Endothelial cell of umbilical vein (primary cell): ENCODE measurements around the gene CREG2. TPM values are rescaled to one million over a fixed set of nuclear protein-coding genes. Genes with fewer than 3 reads are reported as not detected.

Experiments used
- BruUV-seq: library from RNA; stranded (reverse); fragments of 400-500 nt; replicated peaks from 2 replicates; lab custom pipeline; 2021; lab: Mats Ljungman, UMichigan
- CTCF ChIA-PET: fragments of 300-600, 350-600 bp; sonication (Branson Sonifier 250); formaldehyde crosslinking; loops from one replicate; lab custom pipeline; 2021; ENCODE audit warnings: antibody characterized with exemption, inconsistent platforms; lab: Charles Lee
- POLR2A ChIA-PET: fragments of 300-600, 350-600 bp; sonication (Branson Sonifier 250); formaldehyde crosslinking; loops from one replicate; lab custom pipeline; 2021; ENCODE audit warnings: antibody characterized with exemption, inconsistent platforms; lab: Charles Lee
- DNase-seq: peaks from one replicate; pipeline ENCODE4 v3.0.0-alpha.2; 2011; ENCODE audit warnings: low read depth, low spot score
- FAIRE-seq: peaks from 2 replicates; lab custom pipeline; 2011; peaks lifted over from hg19 to GRCh38; lab: Jason Lieb, UNC
- H2AFZ ChIP-seq: 2 replicates; pipeline ENCODE4 v1.6.0; 2012; ENCODE audit warnings: low read depth, low read length, control low read depth, inconsistent platforms
- H3K27ac ChIP-seq: 2 replicates; pipeline ENCODE4 v1.5.1; 2011; ENCODE audit warnings: low read depth, mild to moderate bottlenecking, control low read depth, low read length, moderate library complexity; ENCODE audit not compliant: insufficient read depth
- H3K27me3 ChIP-seq, 2 experiments: 2 replicates each; pipeline versions ENCODE4 v1.6.0 to v1.6.1; 2011; ENCODE audit warnings: low read length in 2 of 2, mixed read lengths in 1 of 2; ENCODE audit not compliant: control insufficient read depth in 2 of 2, insufficient read depth in 2 of 2
- H3K36me3 ChIP-seq, 2 experiments: 2 replicates in 1 of 2; 3 replicates in 1 of 2; pipeline ENCODE4 v1.5.1; 2011; ENCODE audit warnings: low read length in 2 of 2, mild to moderate bottlenecking in 1 of 2, moderate library complexity in 1 of 2; ENCODE audit not compliant: control insufficient read depth in 2 of 2, insufficient read depth in 2 of 2; ENCODE audit errors: extremely low read depth in 1 of 2
- H3K4me1 ChIP-seq: 3 replicates; pipeline ENCODE4 v1.5.1; 2011; ENCODE audit warnings: mild to moderate bottlenecking, low read length; ENCODE audit not compliant: control insufficient read depth, insufficient read depth; ENCODE audit errors: extremely low read depth
- H3K4me2 ChIP-seq: 2 replicates; pipeline ENCODE4 v1.6.1; 2011; ENCODE audit warnings: low read length, control low read depth, mixed read lengths; ENCODE audit not compliant: insufficient read depth
- H3K4me3 ChIP-seq, 3 experiments: fragments of 200-600 bp in 1 of 3; sonication (generic), shearing (Covaris generic) in 1 of 3; replicated peaks in 1 of 3; 2 replicates each; pipeline ENCODE4 v1.5.1; 2011 to 2016; ENCODE audit warnings: control low read depth in 3 of 3, low read length in 3 of 3, mild to moderate bottlenecking in 2 of 3, inconsistent platforms in 1 of 3, low read depth in 1 of 3, moderate library complexity in 1 of 3; ENCODE audit not compliant: insufficient read depth in 1 of 3
- H3K79me2 ChIP-seq: 2 replicates; pipeline ENCODE4 v1.6.0; 2012; ENCODE audit warnings: low read length, inconsistent platforms; ENCODE audit not compliant: control insufficient read depth, insufficient read depth
- H3K9ac ChIP-seq: replicated peaks from 2 replicates; pipeline ENCODE3; 2011; ENCODE audit warnings: low read length, control low read depth; ENCODE audit not compliant: insufficient read depth; ENCODE audit errors: extremely low read depth
- H3K9me1 ChIP-seq: replicated peaks from 3 replicates; pipeline ENCODE4 v1.6.0; 2011; ENCODE audit warnings: mild to moderate bottlenecking, low read length; ENCODE audit not compliant: control insufficient read depth, insufficient read depth; ENCODE audit errors: extremely low read depth
- H3K9me3 ChIP-seq: replicated peaks from 2 replicates; pipeline ENCODE4 v1.5.1; 2012; ENCODE audit warnings: low read length, inconsistent platforms; ENCODE audit not compliant: control insufficient read depth, insufficient read depth
- H4K20me1 ChIP-seq: replicated peaks from 2 replicates; pipeline ENCODE3; 2011; ENCODE audit warnings: mild to moderate bottlenecking, low read length; ENCODE audit not compliant: control insufficient read depth, insufficient read depth; ENCODE audit errors: extremely low read depth
- EZH2 ChIP-seq: IDR thresholded peaks from 2 replicates; pipeline ENCODE4 v1.6.1; 2012; ENCODE audit warnings: borderline replicate concordance, low read depth, mild to moderate bottlenecking, moderate library complexity, low read length, inconsistent platforms; ENCODE audit not compliant: severe bottlenecking
- FOS ChIP-seq: IDR thresholded peaks from 2 replicates; pipeline ENCODE4 v1.6.1; 2011; ENCODE audit warnings: mild to moderate bottlenecking, low read length, moderate library complexity, borderline replicate concordance; ENCODE audit not compliant: insufficient read depth
- GATA2 ChIP-seq: IDR thresholded peaks from 2 replicates; pipeline ENCODE4 v1.7.0; 2011; ENCODE audit warnings: low read depth, mild to moderate bottlenecking, moderate library complexity, mixed read lengths, low read length; ENCODE audit not compliant: insufficient read length, insufficient read depth
- JUN ChIP-seq: IDR thresholded peaks from 2 replicates; pipeline ENCODE4 v1.6.1; 2011; ENCODE audit warnings: borderline replicate concordance, low read depth; ENCODE audit not compliant: insufficient read length, insufficient read depth
- MAX ChIP-seq: IDR thresholded peaks from 2 replicates; pipeline ENCODE4 v1.6.1; 2011; ENCODE audit not compliant: insufficient read depth, insufficient read length
- MYC ChIP-seq: IDR thresholded peaks from one replicate; pipeline ENCODE4 v1.6.1; 2011; ENCODE audit warnings: mild to moderate bottlenecking, low read depth, low read length
- POLR2A ChIP-seq: IDR thresholded peaks from 2 replicates; pipeline ENCODE4 v1.6.1; 2012; ENCODE audit warnings: low read depth, mild to moderate bottlenecking, control low read depth, low read length
- POLR2AphosphoS5 ChIP-seq: IDR thresholded peaks from 2 replicates; pipeline ENCODE4 v1.6.1; 2012; ENCODE audit warnings: low read depth, mild to moderate bottlenecking, control low read depth, low read length, moderate library complexity; ENCODE audit not compliant: insufficient read depth
- dilution Hi-C: fragments of 300-500 bp; cut with MboI; formaldehyde crosslinking; loops from one replicate; pipeline ENCODE4 v1.15.0; 2019; ENCODE audit warnings: low sequenced_read_pairs; ENCODE audit not compliant: extremely low pct_ligation_motif_present
- intact Hi-C: fragments of 100-400 bp; cut with micrococcal nuclease; formaldehyde crosslinking; loops from one replicate; pipeline ENCODE4 v1.10.0; 2022
- polyA plus RNA-seq, 4 experiments: library from polyadenylated mRNA; depleted of rRNA in 3 of 4; stranded (reverse) in 3 of 4; unstranded in 1 of 4; fragments of >200 nt; gene quantifications; 2 replicates each; pipeline versions ENCODE4 v1.2.1 to v1.2.3, GENCODE V29; 2011 to 2012; ENCODE audit warnings: missing spikeins in 1 of 4
- total RNA-seq: library from RNA; stranded (reverse); gene quantifications from 2 replicates; pipeline ENCODE4 v1.2.3, GENCODE V29; 2021
- TF ChIP-seq, protein P1 (sequence below), 2 donors: IDR thresholded peaks; 1 replicate in 1 of 2; 2 replicates in 1 of 2; pipeline ENCODE4 v1.5.1; 2011; ENCODE audit warnings: low read length in 2 of 2, mild to moderate bottlenecking in 2 of 2, moderate library complexity in 2 of 2, control low read depth in 1 of 2, inconsistent platforms in 1 of 2, low read depth in 1 of 2; ENCODE audit not compliant: insufficient read depth in 1 of 2; ENCODE audit errors: extremely low read depth in 1 of 2

Gene CREG2
- total and polyA plus RNA-seq, 2 donors (not counting 3 experiments of a cell fraction or from before 2014, with no cell fraction given) = 0.48 to 2.0 TPM

DNA sequence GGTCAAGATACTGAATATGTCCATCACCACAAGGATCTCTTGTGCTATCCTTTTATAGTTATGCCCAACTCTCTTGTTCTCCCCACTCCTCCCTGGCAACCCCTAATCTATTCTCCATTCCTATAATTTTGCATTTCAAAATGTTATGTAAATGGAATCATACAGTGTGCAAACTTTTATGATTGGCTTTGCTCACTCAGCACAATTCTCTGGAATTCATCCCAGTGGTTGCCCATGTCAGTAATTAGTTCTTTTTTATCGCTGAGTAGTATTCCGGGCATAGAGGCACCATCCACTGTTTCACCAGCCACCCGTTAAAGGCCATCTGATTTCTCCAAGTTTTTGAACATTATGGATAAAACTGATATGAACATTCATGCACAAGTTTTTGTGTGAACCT is 40.4 kb downstream of the CREG2 start:
- TF ChIP-seq POLR2A = no peak
- TF ChIP-seq, protein P1, sequence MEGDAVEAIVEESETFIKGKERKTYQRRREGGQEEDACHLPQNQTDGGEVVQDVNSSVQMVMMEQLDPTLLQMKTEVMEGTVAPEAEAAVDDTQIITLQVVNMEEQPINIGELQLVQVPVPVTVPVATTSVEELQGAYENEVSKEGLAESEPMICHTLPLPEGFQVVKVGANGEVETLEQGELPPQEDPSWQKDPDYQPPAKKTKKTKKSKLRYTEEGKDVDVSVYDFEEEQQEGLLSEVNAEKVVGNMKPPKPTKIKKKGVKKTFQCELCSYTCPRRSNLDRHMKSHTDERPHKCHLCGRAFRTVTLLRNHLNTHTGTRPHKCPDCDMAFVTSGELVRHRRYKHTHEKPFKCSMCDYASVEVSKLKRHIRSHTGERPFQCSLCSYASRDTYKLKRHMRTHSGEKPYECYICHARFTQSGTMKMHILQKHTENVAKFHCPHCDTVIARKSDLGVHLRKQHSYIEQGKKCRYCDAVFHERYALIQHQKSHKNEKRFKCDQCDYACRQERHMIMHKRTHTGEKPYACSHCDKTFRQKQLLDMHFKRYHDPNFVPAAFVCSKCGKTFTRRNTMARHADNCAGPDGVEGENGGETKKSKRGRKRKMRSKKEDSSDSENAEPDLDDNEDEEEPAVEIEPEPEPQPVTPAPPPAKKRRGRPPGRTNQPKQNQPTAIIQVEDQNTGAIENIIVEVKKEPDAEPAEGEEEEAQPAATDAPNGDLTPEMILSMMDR (IDR thresholded peaks at IDR 0.05; ENCODE audit: extremely low read depth in 1 of 2, insufficient read depth in 1 of 2, low read depth in 1 of 2, low read length in 2 of 2) = no peak
- TF ChIP-seq FOS = no peak
- no peak for TF ChIP-seq POLR2AphosphoS5
- no peak for TF ChIP-seq MYC
- no peak for TF ChIP-seq MAX
- H3K4me2 ChIP-seq = no peak overlapping the region
- DNase-seq = no peak
- no peaks in the 10 kb centered on the region for H4K20me1 ChIP-seq
- POLR2A ChIA-PET = no interaction called here
- intact Hi-C loops = no loop called here
- dilution Hi-C loops = no loop called here
- H3K9me3 ChIP-seq = no peaks in the 10 kb centered on the region
- no peaks in the 10 kb centered on the region for H3K36me3 ChIP-seq
- no peak overlapping the region for H3K9ac ChIP-seq
- CTCF ChIA-PET = interaction anchor here (0.8 to 1.3 kb wide), 4 partner anchors 13 to 537 kb away, joined by 3 to 4 read pairs (median 3); no protein-coding TSS in a partner anchor
- H3K27ac ChIP-seq = no peak overlapping the region
- no peaks in the 10 kb centered on the region for H3K9me1 ChIP-seq
- no peak overlapping the region for H2AFZ ChIP-seq
- no peaks in the 10 kb centered on the region for H3K27me3 ChIP-seq
- no peak for FAIRE-seq
- no peaks in the 10 kb centered on the region for H3K79me2 ChIP-seq
- no peaks in the 10 kb centered on the region for H3K4me1 ChIP-seq
- H3K4me3 ChIP-seq = no peak overlapping the region
- no TSS peak for BruUV-seq

DNA sequence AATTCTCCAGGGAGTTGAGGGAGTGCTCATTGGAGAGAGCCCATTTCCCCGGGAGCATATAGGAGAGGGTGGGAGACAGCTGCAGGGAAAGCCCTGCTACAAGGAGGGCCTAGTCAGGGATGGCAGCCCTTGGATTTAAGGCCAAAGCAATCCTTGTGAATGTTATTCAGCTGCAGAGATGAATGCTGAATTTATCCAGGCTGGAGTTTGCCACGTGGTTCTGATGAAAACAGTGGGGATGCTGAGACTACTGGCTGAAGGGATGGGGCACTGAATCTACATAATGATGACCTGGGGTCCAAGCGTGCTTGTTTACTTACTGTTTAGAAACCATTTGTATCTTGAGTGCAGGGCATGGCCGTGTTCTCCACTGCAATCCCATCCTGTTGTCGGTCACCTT is 43.2 kb downstream of the CREG2 start:
- DNase-seq (no peak), FAIRE-seq (no peak)
- no peaks in the 10 kb centered on the region for H3K36me3 ChIP-seq
- POLR2A ChIA-PET = no interaction called here
- BruUV-seq = no TSS peak
- no peak overlapping the region for H3K9ac ChIP-seq
- TF ChIP-seq FOS (no peak), MAX (no peak), GATA2 (no peak), EZH2 (no peak), JUN (no peak), POLR2A (no peak), POLR2AphosphoS5 (no peak), MYC (no peak)
- TF ChIP-seq, protein P1 (IDR thresholded peaks at IDR 0.05; ENCODE audit: extremely low read depth in 1 of 2, insufficient read depth in 1 of 2, low read depth in 1 of 2, low read length in 2 of 2) = no peak
- H3K9me3 ChIP-seq = no peaks in the 10 kb centered on the region
- no peak overlapping the region for H2AFZ ChIP-seq
- no peaks in the 10 kb centered on the region for H3K9me1 ChIP-seq
- H3K4me1 ChIP-seq = peaks cover 2% of the 10 kb centered on the region
- H3K4me2 ChIP-seq = no peak overlapping the region
- no peaks in the 10 kb centered on the region for H3K27me3 ChIP-seq
- H3K79me2 ChIP-seq = no peaks in the 10 kb centered on the region
- dilution Hi-C loops = no loop called here
- intact Hi-C loops = loop anchor here (5.0 kb wide), 2 partner anchors 488 to 538 kb away; no protein-coding TSS in a partner anchor
- CTCF ChIA-PET = no interaction called here
- H4K20me1 ChIP-seq = no peaks in the 10 kb centered on the region
- no peak overlapping the region for H3K27ac ChIP-seq
- H3K4me3 ChIP-seq = no peak overlapping the region
